Fibroblast of villous mesenchyme (primary cell): ENCODE data around the gene HCN2. TPM values are rescaled to one million over a fixed set of nuclear protein-coding genes. Genes with fewer than 3 reads are reported as not detected.

ENCODE experiments used
- DNase-seq: peaks from one replicate; pipeline ENCODE4 v3.0.0-alpha.2; 2010; ENCODE audit warnings: low read depth
- H3K4me3 ChIP-seq: 2 replicates; pipeline ENCODE4 v1.5.1; 2011; ENCODE audit warnings: low read depth, mild to moderate bottlenecking, low read length
- CTCF ChIP-seq: IDR thresholded peaks from 2 replicates; pipeline ENCODE4 v1.5.1; 2012; ENCODE audit warnings: low read depth, mild to moderate bottlenecking, low read length; ENCODE audit not compliant: insufficient read depth
- total RNA-seq: library from RNA; depleted of rRNA; stranded (reverse); fragments of >200 nt; gene quantifications from 2 replicates; pipeline ENCODE4 v1.2.3, GENCODE V29; 2012

HCN2 gene
- total RNA-seq, 1 donor: 0.86 TPM

- no peak overlapping the region for H3K4me3 ChIP-seq
- no peak for TF ChIP-seq CTCF
- no peak for DNase-seq
These were observed 24.3 kb downstream of the HCN2 start for GRCh38 chr19:613732-614567.

- no peak for TF ChIP-seq CTCF
- no peak for DNase-seq
- H3K4me3 ChIP-seq: no peak overlapping the region
These were observed 25.9 kb downstream of the HCN2 start for GRCh38 chr19:615619-616018.

GRCh38 chr19:616062-616700 is 26.5 kb downstream of the HCN2 start:
- no peak for DNase-seq
- no peak for TF ChIP-seq CTCF
- H3K4me3 ChIP-seq: no peak overlapping the region

GRCh38 chr19:616747-617526 is 27.3 kb downstream of the HCN2 start:
- H3K4me3 ChIP-seq: no peak overlapping the region
- DNase-seq: no peak
- no peak for TF ChIP-seq CTCF

GRCh38 chr19:617551-618246 is 28.0 kb downstream of the HCN2 start:
- TF ChIP-seq CTCF: no peak
- DNase-seq: no peak
- H3K4me3 ChIP-seq: no peak overlapping the region

- no peak for DNase-seq
- no peak overlapping the region for H3K4me3 ChIP-seq
- TF ChIP-seq CTCF: no peak
These were observed 28.6 kb downstream of the HCN2 start for GRCh38 chr19:618247-618619.
